NCI-H446 (cell line): ENCODE measurements around the gene SYNE2.

Source experiments
- DNase-seq, 2 experiments: peaks; one replicate each; lab custom pipeline; 2025; lab: John Stamatoyannopoulos, UW

The SYNE2 gene

DNA sequence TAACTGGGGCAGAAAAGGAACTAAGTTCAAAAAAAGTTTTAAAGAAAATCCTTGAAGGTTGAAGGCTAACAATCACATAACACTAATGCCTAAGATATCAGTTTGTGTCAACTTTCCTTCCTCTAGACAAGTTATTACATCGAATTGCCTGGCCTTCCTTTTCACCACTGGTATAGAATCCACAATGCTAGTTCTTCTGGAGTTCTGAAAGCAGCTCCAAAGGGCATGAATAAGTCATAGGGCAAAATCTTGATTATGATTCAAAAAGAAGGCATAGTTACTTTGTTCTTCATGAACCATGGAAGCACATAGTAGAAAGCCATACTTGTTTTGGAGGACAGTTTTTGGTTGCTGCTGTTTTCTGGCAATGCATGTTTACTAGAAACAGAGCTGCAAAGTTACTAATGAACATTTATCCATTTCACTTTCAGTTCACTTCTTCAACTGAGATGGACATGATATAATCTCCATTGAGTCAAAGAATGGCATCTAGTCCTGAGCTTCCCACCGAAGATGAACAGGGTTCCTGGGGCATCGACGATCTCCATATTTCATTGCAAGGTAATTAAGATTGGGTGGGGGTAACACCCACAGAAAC is 56.0 kb downstream of the SYNE2 start:
- no peak for DNase-seq

DNA sequence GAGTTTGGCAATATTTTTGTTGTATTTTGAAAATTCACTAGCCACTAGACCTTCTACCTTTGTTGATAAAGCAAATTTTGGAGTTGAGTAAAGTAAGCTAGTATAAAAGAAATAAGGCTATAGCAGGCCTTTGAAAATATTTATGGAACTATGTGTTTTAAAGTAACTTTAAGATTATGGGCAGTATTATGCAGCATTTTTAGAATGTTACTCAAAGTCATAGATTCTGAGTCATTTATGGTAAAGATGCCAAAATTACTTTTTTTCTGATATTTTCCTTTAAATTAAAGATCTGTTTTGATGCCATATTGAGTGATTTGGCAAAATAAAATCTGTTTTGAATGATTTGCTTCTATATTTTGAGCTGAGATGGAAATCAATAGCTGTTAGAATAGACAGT is 57.2 kb downstream of the SYNE2 start:
- no peak for DNase-seq

DNA sequence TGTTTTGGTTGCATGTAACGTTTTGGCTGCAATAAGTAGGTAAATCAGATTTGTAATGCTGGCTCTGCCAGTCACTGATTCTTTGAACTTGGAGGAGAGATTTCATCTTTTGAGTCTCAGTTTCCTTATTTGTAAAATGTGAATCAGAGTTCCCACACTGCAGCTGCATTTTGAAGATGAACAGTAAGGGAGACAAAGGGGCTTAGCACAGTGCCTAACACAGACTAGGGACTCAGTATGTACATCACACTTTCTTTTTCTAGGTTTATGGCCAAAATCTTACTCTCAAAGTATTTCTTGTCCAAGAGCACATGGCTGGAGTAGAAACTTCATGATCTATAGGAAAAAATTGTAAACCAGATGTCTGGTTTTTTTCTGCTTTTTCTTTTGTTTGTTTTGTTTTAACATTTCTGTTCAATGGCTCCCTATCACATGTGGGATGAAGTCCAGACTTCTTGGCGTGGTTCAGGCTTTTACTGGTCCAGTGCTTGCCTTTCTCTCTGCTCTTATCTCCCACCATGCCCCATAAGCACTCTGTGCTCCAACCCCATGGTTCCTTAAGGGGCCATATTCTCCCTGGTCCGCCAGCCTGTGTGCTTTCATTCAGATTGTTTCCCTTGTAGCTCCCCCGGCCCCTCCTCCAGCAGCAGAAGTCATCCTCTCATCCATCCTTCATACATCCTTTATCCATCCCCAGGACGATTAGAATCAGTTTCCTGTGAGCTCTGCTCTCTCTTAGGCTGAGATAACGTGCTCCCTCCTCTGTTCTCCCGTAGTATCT is 58.0 kb downstream of the SYNE2 start:
- no peak for DNase-seq

DNA sequence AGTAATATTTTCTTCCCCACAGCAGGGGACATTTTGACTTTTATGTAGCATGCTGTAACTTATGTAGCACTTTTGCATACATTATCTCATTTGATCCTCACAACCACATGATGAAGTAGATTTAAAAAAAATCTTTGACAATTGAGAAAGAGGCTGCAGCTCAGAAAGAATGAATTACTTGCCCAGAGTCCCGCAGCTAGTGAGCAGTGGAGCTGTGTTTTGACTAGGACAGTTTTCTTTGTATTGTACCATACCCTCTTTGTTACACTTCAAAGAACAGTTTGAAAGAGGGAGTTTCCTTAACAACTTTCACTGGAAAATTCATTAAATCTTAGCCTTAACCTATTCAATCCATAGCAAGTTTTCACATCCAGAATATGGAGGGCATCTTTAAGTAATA is 58.6 kb downstream of the SYNE2 start:
- DNase-seq, result no peak

DNA sequence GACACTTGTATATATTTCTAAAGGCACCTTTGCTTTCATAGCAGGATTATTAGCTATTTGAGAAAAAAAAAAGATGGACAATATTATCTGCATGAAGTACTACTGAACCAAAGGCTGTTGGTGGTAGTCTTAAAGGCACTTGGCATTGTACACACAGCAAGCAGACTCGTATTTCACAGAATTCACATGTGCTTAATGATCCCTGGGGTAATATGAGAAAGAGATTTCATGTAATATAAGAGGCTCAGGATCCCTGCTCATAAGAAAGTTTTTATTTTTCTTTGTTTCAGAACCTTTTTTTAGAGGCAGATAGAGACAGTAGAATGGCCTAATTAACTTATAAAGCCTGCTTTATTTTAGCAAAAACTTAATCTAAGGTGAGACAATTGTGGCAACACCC is 59.5 kb downstream of the SYNE2 start:
- DNase-seq, result no peak

DNA sequence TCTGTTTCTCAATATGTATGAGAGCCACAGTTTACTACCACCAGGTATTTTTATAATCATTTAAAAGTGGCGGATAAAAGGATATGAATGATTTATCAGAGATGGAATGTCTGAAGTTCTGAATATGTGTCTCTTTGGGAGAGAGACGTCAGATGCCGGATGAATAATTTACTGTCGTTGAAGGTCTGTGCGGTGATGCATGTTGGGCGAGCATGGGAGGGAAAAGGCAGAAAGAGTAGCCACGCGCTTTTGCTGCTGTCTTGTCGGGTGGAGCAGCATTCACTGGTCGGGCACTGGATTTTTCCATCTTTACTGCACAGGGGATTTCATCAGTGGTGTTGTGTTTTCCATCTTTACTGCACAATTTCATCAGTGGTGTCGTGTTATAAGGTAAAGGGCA is 65.6 kb downstream of the SYNE2 start:
- DNase-seq, result no peak

DNA sequence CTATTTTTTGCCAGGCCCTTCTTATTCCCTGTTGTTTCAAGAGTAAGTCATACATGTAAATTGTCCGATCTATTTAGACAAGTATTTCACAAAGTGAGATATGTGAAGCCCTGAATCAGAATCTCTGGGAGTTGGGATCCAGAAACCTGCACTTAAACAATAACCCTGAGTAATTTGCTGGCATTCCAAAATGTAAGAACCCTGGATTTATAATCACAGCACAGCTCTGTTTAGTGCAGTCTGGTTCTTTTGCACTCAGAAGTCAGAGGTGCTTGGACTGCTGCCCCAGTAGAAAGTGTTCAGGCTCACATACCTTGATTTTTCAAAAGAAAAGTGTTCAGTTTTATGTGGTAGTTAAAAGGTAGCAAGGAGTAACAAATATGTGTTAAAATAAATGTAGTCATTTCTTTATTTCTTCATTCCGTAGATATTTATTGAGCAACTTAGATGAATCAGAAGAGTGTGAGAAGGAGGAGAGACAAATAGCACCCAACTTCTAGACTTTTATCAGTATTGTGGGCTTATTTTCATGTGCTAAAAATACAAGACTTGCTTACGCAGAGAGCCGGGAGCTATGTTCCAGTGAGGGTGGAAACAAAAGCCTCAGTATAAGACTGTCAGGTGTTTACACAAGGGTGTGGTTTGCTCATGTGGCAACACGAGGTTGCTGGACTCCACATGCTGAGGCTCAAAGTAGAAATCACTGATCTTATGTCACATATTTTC is 70.1 kb downstream of the SYNE2 start:
- no peak for DNase-seq

DNA sequence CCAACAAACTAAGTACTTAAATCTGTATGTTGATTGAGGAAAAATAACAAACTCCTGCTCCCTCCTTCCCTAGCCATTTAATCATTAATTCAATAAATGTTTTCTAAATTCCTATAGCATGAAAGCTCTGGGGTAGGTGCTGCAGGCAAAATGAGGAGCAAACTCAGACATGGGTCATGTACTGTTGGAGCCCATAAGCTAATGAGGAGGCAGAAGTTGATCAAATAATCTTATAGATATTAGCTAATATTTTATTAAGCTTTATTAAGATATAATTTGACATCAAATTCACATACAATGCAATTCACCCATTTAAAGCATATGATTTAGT is 70.6 kb downstream of the SYNE2 start:
- no peak for DNase-seq

DNA sequence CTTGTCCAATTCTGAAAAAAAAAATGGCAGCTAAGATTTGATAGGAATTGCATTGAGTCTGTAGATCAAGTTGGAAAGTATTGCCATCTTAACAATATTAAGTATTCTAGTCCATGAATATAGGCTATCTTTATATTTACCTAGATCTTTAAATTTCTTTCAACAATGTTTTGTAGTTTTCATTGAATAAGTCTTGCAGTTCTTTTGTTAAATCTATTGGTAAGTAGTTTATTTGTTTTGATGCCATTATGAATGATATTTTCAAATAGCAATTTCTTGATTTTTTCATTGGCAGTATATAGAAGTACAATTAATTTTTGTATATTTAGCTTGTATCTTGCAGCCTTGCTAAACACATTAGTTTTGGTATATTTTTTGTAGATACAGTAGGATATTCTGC is 71.6 kb downstream of the SYNE2 start:
- DNase-seq, result no peak

DNA sequence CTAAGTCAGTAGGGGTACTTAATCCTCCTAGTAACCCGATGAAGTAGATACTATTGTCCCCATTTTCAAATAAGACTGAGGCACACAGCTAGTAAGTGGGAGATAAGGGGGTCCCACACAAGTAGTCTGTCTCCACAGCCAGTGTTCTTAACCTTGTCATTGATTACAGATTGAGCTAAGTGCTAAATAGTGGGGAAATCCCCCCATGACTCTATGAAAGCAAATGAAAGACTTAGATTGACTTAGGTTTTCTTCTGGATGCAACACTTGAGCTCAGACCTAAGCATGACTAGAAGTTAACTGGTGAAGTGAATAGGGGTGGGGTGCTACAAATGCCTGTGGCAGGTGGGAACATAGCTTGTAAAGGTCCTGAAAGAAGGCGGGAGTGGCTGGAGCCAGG is 73.8 kb downstream of the SYNE2 start:
- DNase-seq, result no peak

DNA sequence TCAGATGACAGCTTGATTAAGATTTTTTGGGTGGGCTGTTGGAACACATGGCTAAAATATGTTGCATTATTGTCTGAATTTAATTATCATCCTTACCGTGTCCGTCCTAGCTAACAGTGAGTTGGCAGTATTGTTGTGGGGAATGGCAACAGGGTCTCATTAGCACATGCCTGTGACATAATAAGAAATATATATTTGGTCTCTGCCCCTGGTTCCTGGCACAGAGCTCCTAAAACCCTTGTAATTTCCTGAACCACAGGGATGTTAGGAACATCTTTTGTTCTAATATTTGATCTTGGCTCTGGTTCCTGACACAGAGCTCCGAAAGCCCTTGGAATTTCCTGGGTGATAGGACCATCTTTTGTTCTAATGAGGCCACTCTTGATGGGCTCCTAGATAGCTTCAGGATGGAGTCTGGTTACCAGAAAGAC is 76.0 kb downstream of the SYNE2 start:
- DNase-seq, result peak in 1 of 2 experiments; percentile 29

DNA sequence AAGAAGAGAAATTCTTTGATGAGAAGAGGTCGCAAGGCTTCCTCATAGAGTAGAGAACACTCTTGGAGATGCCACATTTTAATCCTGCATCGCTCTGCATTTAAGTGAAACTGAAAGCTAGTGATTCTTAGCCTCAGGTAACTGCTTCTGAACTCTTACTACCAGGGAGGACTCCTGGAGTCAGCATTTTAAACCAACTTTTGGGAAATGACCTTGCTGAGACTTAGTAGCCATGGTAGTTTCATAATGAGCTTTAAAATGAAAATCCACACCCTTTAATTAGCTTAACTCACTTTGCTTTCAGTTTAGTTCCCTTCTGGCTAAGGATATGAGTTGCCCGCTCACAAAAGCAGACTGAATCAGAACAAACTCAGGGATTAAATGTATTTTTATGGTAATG is 80.3 kb downstream of the SYNE2 start:
- no peak for DNase-seq

DNA sequence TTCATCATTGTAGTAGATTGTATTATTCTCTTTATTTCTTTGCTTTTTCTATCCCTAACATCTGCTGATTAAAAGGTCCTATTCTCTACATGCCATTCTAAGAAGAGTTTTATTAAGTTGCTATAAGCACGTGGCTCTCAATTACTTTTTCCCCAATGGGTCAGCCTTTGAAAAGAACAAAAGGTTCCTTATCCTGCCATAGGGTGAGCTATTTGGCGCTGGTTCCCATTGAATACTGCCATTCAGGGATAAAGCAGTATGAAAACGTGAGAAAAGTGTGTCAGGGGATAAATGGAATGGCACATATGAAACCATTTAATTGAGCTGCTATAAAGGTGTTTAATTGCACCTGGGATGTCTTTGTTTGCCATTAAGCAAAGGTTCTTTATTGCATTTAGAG is 80.9 kb downstream of the SYNE2 start:
- DNase-seq, result no peak

DNA sequence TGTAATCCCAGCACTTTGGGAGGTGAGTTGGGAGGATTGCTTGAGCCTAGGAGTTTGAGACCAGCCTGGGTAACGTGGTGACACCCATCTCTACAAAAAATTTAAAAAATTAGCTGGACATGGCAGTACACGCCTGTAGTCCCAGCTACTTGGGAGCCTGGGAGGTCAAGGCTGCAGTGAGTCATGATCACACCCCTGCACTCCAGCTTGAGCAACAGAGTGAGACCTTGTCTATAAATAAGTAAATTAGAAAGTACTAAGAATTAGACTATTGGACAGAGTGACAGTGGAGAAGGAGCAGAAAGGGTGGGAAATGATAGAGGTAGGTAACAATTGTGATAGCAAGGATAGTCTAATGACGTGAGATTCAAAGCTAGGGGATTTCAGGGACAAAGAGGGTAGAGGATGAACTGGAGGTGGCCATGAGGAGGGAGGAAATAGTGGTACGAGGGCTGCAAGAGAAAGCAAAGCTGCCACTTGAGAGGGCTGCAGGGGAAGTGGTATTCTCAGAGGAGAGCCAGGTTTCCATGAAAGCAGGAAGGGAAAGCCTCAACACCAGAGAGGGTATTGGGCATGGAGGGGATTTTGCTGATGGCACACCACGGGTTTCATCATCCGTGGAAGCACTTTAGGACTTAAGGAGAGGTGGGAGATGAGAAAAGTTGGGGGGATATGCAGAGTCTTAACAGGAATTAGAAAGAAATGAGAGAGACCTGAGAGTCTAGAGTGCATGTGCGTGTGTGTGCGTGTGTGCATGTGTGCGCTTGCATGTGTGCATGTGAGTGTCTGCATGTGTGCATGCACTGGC is 85.6 kb downstream of the SYNE2 start:
- DNase-seq, result no peak

DNA sequence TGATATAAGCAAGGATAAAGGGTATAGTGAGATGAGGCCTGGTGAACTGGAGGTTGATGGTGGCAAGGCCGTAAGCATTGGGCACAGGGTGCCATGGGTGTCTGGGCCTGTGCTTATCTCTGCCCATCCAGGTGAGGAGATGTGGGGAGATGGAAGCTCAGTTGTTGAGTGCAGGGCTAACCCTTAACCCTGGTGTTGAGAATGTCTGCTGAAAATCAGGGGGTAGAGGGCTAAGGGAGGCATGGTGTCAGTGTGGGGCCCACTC is 86.1 kb downstream of the SYNE2 start:
- DNase-seq, result no peak

DNA sequence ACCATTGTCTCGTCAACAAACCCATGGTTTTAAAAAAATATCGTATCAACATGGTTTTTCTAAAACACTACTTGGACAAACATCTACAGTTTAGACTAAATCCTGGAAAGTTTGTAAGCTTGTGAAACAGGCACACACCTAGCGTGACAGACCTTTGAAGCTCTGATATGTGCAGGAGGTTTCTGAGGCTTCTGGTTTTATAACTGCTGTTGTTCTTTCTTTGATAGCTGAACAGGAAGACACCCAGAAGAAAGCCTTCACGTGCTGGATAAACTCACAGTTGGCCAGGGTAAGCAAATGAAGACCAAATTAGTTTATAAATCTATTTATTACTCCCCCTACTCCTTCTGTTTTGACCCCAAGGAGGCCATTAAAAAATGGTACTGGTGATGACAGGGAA is 87.6 kb downstream of the SYNE2 start:
- DNase-seq, result no peak

DNA sequence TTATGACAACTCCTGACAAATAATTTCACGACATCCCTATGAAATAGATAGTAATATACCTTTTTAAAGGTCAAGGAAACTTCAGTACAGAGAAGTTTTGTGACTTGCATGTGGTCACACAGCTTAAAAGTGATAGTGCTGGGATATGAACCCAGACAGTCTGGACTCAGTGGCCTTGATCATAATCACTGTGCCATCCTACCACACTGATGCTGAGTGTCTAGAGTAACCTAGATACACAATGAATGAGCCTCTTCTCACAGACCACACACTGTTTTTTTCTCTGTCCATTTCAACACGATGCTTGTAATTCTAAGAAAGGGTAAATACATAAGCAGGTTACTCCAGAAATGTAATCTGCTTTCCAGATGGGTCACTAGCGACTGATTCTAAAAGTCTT is 88.2 kb downstream of the SYNE2 start:
- no peak for DNase-seq

DNA sequence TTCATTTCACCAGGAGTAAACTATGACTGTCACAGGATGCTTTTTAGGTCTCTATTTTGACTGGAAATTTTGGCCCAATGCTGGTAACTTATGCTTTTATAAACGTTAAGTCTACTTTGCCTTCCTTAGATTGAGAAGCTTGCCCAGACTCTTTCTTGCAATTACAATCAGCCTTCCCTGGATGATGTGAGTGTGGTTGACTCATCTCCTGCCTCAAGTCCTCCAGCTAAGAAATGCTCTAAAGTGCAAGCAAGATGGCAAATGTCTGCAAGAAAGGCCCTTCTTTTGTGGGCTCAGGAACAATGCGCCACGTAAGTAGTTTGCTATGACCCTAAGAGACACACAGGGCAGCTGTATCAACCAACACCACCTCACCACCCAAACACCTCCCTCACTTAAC is 96.9 kb downstream of the SYNE2 start:
- no peak for DNase-seq

DNA sequence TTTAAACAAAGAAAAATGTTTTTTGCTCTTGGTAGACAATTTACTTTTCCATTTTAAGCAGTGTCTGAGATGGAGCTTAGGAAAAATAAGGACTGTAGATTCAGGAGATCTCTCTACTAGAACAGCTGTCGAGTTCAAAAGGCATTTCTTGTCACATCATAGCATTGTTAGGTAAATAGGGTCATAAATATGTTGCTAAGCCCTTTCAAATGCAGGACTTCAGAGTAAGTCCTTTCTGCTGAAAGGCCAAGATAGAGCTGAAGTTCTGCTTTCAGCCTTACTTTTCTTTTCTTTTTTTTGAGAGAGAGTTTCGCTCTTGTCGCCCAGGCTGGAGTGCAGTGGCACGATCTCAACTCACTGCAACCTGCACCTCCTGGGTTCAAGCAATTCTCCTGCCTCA is 98.2 kb downstream of the SYNE2 start:
- no peak for DNase-seq

DNA sequence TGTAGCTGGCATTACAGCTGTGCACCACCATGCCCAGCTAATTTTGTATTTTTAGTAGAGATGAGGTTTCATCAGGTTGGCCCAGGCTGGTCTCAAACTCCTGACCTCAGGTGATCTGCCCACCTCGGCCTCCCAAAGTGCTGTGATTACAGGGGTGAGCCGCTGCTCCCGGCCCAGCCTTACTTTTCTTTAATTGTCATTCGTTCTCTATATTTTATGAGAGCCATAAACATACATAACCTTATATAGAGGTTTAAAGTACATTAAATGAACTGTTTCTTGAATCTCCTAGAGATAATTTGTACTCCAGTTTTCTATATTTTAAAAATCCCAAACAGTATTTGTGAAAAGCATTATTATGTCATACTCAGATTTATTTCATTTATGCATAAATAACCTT is 98.6 kb downstream of the SYNE2 start:
- DNase-seq, result no peak

DNA sequence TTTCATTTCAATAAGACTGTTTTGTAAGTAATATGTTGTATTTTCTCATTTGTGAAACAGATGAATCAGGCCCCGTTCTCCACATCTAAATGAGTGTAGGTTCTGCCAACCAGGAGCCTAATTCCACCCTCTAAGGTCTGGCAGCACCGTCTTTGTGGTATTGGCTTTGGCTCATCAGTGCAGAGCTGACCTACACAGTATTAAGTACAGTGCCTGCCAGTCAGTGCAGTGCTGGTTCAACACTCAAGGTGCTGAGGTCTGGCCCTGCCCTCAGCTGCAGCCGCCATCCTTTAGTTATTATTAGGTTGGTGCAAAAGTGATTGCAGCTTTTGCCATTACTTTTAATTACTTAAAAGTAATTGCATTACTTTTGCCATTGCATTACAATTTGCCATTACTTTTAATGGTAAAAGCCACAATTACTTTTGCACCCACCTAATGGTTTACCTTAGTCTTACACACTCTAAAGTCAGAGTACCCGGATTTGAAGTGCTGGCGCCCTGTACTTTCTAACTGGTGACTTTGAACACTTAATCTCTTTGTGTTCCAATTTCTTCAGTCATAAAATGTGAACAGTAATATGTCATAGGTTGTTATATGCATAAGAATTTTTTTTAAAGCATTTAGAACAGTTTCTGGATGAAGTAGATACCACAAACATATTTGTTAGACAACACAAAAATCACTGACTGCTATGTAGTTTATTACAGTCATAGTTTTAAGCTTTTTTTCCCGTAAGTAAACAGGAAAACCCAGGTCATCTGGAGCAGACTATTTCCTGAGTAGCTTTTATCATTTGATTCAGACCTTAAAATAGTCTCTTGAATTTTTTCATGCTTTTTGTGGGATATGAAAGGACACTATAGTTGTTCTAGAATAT is 99.5 kb downstream of the SYNE2 start:
- DNase-seq, result no peak

DNA sequence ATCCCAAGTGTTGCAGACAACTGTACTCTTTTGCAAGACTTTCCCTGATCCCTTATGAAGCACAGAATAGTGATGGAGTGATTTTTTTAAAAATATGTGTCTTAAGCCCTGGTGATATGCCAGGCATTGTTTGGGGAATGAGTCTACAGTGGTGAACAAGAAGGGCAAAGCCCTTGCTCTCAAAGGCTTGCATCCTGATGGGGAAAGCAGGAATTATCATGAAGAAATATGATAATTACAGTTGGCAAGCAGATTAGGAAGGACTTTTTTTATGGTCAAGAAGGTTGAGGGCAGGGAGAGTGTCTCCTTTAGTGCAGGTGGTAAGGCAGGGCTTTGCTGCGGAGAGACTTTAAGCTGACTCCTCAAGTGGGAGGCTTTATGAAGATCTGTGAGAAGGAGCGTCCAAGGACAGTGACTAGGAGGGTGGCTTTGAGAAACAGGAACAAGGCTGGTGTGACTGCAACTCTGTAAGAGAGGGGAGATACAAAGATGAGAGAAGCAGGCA is 100.2 kb downstream of the SYNE2 start:
- DNase-seq, result no peak
